HK-2 (cell line): ENCODE results near the gene GPR61.
A peak's percentile ranks its signal among the peaks of the same experiment; 100 is the strongest.

Experiments
- DNase-seq: peaks from one replicate; pipeline ENCODE4 v3.0.0-alpha.2; 2018; ENCODE audit not compliant: unreplicated experiment

The GPR61 gene

DNA sequence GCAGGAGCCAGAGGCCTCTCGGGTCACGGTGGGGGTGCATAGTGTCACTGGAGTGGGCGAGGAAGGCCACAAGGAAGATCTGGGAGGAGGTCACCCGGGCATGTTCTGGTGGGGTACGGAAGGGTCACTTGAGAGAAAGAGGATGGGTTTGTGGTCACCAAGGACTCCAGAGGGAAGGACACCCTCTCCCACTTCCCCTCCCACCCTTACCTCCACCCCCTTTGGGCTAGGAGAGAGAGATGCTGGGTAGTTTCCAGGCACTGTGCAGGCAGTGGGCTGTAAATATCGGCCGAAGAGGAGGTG lies 30.8 kb upstream of the GPR61 start:
- DNase-seq = no peak

DNA sequence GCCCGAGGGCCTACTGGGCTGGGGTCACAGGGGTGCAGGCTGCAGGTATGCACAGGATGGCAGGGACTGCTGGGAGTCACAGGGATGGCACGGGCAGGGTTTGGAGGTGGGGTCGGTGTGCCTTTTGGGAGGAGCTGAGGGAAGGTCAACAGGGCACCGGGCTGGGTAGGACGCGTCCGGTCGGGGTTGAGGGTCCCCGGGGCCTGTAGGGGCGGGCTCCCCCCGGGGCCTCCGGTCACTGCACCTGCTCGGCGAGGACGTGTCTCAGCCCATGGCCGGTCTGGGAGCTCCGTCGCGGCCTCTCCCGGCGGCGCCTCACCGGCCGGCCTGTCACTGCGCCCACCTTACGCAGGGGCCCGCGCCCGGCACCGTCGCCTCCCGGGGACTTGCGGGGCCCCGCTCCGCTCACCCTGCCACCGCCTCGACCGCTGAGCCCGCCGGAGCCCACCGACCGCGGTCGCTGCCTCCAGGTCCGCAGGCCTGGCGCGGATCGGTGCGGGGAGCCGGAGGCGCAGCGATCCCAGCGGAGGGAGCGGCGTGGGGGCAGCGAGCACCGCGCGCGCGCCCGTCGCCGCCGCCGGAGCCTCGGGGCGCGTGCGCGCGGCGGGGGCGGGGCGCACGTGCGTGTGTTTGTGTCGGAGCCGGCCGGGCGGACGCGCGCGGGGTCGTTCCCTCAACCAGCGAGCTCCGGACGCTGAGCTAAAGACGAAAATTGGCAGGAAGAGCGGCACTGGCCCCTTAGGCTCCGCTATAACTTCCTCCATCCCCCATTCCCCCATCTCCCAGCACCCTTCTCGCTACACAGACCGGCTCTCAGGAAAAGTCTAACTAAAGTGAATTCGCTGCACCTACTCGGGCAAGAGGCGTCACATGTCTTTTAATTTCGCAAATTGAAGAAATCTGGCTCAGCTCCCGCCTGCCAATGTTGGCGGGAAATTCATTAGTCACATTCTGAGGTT lies 30.2 kb upstream of the GPR61 start, which contains the start of gene AMIGO1:
TSS of gene AMIGO1 (minus strand) at position 552 of the 959 bp plus-strand sequence. CDS start 815 bp downstream, outside the sequence.
- no peak for DNase-seq

DNA sequence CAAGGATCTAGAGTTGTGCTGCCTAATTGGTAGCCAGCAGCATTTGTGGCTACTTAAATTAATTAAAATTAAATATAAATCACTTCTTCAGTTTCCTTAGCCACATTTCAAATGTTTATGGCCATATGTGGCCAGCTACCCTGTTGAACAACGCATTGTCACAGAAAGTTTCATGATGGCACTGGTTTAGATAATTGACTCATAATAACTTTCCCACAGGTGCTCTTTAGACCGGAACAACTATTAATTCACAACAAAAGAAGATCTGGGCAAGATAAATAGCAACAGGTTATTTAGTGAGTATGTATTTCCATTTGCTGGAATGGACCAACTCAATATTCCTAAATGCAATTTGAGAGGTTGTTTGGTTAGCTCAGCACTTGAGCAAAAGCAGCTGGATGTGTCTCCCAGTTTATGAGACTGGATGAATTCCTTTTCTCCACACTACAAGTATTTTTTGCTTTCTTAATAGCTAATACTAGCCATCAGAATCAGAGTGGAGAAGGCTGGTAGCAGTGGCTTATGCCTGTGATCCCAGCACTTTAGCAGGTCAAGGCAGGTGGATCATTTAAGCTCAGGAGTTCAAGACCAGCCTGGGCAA lies 26.5 kb upstream of the GPR61 start:
- no peak for DNase-seq

- no peak for DNase-seq
Observed at GRCh38 chr1:109514846-109515245, 24.8 kb upstream of the GPR61 start.

- DNase-seq = no peak
Observed at GRCh38 chr1:109516872-109517271, 22.8 kb upstream of the GPR61 start.

DNA sequence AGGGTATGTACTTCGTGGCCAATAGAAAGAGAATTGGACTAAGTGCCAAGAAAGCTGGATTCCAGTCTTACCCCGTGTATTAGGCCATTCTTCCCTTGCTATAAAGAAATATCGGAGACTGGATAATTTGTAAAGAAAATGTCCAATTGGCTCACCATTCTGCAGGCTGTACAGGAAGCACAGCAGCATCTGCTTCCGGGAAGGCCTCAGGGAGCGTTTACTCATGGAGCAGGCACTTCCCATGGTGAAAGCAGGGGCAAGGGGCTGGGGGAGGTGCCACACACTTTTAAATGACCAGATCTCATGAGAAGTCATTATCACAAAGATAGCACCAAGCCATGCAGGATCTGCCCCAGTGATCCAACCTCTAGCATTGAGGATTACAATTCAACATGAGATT lies 22.3 kb upstream of the GPR61 start:
- no peak for DNase-seq

DNA sequence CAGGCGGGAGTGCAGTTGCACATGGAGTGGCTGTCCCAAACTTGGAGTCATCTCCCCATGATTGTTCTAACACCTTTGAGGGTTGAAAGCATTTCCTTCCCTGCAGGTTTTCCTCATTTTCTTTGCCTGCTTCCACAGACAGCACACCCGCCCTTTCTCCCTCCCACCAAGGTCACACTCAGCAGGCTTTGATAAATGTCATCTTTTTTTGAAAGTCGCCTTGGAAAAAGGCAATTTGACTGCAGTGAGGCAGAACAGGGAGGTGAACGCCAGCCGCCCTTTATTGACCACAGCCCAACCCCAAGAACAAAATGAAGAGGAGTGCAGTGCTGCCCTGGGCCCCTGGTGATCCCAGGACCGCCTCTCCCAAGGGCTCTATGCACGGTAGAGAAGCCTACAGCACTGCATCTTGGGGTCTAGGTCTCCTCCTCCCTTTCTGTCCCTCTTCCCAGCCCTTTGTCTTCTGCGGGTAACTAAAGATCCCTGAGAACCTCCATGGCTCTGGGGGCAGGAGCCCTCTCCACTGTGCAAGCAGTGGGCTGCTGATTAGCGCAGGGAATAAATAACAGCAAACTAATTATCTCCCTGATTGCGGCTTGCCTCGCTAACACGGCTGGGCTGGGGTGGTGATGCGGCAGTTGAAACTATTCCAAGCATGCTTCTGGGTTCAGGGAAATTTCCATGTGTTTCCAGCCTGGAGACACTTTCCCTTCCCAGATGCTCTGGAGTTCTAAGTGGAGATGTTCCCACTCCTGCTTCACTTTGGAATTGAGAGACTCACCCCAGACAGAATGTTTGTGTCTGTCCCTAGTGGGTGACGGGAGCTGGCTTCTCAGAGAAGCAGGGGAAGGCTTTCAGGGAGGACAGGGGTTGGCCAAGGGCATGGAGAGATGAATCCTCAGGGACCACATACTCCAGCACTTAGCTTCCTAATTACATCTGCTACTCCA lies 18.4 kb upstream of the GPR61 start:
- no peak for DNase-seq

GRCh38 chr1:109522026-109522425 lies 17.6 kb upstream of the GPR61 start:
- DNase-seq = no peak

DNA sequence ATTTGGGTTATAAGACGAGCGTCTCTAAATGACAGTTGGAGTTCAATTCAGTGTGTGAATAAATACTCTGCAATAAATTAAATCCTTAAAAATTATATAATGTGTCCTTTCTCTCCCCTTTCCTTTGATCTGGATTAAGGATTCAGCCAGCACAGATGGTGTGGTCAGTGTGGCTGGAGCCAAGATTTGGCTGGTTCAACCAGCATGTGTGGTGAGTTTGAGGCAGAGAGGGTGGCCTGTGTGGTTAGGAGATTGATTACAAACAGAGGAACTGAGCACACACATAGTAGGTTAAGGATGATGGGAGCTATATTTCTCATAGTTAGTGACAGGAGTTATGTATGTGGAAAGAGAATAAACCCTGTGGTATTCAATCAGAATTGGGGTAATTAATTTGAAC lies 16.0 kb upstream of the GPR61 start:
- no peak for DNase-seq

GRCh38 chr1:109527098-109527811 lies 12.4 kb upstream of the GPR61 start:
- DNase-seq = no peak

GRCh38 chr1:109527846-109528695 lies 11.6 kb upstream of the GPR61 start:
- no peak for DNase-seq

GRCh38 chr1:109528712-109529111 lies 11.0 kb upstream of the GPR61 start:
- no peak for DNase-seq

- DNase-seq = no peak
Observed at GRCh38 chr1:109529881-109530456, 9.7 kb upstream of the GPR61 start.

GRCh38 chr1:109530457-109531087 lies 9.1 kb upstream of the GPR61 start:
- no peak for DNase-seq

GRCh38 chr1:109531380-109531779 lies 8.3 kb upstream of the GPR61 start:
- DNase-seq = no peak

- peak; percentile 35 for DNase-seq
Observed at GRCh38 chr1:109531826-109532364, 7.8 kb upstream of the GPR61 start.

DNA sequence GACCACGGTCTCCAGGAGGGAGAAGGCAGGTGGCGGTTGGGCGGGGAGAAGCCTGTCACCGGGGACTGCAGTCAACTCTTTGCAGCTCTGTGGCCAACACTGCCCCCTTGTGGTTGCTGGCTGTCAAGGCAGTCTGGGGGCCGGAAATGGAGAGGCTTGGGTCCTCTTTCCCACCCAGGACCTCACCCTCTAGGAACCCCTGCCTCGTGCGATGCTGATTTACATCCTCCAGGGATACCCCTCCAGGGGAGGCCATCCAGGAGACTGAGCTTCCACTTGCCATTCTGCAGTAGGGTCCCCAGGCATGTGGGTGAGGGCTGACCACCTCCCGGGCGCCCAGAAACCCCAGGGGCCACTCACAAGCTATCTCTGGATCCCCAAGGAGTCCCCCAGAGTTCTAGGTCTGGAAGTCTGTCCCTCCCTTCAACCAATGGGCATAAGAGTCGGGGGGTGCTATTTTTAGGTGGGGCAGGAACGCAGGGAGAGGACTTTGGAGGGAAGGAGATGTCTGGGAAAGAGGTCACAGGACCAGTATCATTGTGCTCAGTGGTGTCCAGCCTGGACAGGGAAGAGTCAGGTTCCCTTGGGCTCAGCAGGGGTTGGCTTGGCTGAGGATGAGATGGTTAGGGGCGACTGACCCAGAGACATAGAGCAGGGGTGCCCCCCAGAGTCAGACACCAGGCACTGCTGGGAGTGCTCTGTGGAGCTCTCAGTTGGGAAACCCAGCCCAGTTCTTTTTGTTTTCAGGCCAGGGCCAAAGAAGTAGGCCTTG lies 7.1 kb upstream of the GPR61 start:
- DNase-seq = peak; percentile 87

- no peak for DNase-seq
Observed at GRCh38 chr1:109534307-109534858, 5.3 kb upstream of the GPR61 start.
